HG03575 (cell line): ENCODE measurements around the gene REN.

Experiments
- ATAC-seq: cut with Tn5 transposase; IDR thresholded peaks from one replicate; pipeline ENCODE4 v1.9.1; 2021; ENCODE audit not compliant: unreplicated experiment, insufficient number of reproducible peaks, low FRiP score; ENCODE audit errors: extremely low read depth

Gene REN

DNA sequence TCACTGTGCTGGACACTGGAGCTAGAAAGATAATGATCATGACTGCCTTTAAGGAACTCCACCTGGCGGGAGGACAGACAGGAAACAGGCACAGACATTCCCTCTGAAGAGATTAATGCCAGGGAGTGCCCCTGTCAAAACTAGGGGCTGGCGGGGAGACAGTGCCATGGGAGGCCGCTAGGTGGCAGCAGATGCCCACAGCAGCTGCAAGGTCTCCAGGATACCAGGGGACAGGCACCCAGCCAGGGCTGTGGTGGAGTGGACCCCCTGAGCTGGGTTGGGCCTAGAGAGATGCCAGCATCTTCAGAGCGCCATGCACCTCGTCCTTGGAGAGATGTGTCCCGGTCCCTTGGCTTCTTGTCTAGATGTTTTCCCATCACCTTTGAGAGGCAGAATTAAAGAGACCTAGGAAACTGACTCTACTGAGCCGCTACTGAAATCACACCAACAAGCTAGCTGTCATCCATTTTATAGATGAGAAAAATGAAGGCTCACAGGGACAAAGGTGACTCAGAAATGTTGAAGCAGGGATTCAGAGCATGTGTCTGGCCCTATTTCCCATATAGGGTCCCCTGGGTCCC lies 3.6 kb downstream of the REN start:
- ATAC-seq: no peak

DNA sequence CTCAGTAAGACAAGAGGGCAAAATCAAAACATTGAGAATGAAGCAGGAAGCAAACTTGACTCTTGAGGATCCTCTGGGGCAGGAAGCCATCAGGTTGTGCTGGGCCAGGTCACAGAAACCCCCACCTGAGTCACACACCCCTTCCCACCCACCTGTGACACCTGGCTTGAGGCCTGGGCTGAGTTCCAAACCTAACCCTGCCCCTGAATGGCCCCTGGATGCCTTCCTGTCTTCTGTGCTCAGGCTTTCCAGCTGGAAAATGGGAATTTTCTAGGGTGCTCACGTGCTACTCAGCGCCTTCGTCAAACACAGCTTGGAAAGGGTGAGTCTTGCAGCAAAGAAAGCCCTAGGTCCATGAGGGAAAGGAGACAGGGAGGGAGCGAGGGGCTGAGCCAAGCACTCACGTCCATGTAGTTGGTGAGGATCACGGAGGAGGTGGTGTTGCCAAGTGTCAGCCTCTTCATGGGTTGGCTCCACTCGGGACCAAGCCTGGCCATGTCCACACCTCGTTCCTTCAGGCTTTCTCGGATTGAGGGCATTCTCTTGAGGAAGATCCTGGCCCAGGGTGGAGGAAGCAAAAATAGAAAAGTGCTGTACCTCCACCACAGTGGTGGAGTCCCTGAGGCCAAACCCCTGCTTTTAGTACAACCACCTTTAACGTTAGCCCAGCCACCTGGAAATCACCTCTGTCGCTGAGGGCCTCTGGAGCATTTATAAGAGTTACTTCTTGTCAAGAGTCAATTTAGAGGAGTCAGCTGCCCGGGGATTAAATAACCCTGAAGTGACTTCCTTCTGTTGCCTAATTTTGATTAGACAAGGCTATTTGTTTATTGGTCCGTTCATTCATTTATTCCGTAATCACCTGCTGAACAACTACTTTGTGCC lies 4.3 kb downstream of the REN start:
- ATAC-seq: no peak

DNA sequence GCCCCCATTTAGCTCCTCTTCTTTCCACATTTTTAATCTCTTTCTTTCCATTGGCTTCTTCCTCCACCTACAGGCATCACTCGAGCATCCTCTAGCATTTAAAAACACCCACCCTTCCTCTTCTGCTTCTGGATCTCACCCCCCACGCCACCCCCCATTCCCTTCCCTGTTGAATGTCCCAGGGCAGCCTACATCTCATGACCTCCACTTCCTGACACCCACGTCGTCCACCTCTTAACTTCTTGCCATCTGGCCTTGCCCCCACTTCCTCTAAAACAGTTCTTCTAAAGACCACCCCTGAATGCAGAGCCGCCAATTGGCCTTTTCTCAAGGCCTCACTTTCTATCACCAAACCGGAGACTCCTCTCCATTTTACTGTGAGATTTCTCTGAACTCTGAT lies 8.2 kb downstream of the REN start:
- no peak for ATAC-seq

GRCh38 chr1:204155881-204156280 lies 10.3 kb downstream of the REN start:
- ATAC-seq: no peak

DNA sequence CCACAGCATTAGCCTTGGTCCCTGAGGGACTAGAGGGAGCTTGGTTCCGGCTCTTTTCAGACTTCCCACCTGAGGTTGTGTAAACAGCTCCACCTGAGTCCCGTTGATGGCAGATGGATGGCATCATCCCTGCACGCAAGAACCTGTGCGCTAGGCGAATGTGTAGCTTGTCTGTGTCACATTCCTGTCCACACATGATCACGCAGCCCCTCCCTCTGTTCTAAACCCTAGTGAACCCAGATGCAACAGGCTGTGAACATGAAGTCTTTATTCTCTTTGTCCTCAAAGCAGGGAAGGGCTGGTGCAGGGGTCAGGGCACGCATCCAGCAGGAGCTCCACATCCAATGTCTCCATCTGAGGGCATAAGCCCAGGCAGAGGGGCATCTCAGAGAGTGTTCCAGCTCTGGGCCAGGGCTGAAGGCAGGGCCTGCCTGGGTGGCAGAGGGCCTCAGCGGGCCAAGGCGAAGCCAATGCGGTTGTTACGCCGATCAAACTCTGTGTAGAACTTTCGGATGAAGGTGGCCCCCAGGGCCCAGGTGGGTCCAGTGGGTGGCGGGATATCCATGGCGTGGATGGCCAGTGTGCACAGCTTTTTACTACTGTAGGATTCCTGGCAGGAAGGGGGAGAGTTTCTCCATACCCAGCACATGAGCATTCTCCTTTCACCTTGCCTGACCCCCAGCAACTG lies 11.4 kb downstream of the REN start:
- ATAC-seq: no peak

DNA sequence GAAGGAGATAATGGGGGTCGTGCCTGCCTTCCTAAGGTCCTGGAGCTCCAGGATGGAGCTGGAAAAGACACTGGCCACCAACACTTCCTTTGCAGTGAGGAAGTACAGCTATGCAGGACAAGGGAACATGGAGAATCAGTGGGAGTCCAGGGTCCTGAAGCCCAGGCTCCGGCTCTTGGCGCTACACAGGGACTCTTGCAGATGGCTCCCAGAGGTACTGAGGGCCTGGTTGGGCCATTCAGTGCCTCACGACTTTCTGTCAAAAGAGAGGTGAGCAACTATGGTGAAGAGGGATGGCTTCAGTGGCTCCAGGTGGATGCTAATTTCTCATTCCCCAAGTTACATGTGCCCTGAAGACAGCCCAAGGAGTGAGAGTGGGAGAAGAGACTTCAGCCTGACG lies 12.5 kb downstream of the REN start:
- no peak for ATAC-seq

DNA sequence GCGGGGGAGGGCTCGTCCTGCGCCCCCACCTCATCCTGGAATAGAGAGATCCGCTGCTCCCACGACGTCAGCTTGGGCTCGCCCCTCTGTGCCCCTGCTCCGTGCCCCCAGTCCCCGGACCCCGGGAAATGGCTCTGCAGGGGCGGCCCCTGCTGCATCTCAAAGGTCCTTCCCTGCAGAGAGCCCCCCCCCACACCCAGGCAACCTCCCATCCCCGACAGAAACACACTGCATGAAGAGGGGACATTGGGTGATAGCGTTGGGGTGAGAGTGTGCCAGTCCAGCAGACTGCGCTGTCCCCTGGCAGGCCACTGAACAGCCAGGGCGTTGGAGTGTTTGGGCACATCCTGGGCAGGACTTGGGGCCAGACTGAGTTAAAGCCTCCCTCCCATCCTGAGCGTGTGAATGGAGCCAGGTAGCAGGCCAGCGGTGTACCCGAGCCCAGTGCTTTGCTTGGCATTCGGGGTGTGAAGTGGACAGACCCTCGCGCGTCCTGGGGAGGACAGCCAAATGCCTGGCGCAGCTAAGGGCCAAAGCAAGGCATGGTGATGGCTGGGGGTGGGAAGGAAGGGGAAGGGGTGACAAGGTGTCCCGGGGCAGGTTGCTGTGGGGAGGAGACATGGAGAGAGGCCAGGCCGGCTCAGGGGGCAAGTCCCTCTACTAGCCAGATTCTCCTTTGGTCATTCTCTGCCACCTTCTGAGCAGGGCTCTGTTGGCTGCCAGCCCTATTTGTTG lies 13.7 kb downstream of the REN start:
- ATAC-seq: no peak

- no peak for ATAC-seq
Observed at GRCh38 chr1:204151552-204152309, 14.4 kb downstream of the REN start, which contains the start of gene ETNK2. ETNK2 (minus strand) TSS chr1:204152044; CDS start chr1:204151852, 192 bp downstream.

GRCh38 chr1:204150702-204151551 lies 15.2 kb downstream of the REN start:
- no peak for ATAC-seq

DNA sequence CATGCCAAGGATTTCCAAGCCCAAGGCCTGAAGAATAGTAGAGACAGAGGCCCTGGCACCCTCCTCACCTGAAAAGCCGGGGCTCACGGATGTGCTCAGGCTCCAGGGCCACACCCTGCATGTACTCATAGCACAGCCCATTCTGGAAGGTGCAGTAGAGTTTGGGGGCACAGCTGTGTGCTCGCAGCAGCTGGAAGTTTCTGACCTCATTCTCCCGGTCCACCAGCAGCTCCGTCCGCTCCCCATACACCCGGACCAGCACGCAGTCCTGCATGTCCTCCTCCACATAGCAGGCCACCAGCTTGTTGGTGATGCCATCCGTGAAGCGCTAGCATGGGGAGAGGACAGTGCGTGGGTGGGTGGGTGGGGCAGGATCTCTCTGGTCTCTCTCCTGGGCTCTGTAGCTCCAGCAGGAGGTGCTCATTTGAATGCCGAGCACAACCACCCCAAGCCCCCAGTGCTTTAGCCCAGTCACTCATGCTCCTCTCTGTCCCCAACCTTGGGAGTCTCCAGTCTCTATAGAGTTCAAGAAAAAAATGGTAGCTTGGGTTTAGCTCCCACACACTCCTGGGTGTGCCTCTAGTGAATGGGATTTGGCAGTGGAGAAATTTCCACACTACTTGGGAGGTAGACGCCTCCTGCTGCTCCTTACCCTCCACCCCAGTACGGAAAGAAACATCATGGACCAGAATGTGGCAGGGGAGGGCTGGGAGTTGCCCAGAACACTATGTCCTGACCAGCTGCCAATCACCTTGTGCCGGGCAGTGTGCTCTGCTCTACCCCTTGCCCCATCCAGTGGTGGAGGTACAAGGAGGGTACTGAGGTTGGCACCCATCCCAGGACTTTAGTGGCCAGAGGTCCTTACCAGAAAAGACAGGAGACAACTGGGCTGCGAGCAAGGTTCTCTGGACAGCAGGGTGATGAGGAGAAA lies 16.2 kb downstream of the REN start:
- ATAC-seq: no peak

DNA sequence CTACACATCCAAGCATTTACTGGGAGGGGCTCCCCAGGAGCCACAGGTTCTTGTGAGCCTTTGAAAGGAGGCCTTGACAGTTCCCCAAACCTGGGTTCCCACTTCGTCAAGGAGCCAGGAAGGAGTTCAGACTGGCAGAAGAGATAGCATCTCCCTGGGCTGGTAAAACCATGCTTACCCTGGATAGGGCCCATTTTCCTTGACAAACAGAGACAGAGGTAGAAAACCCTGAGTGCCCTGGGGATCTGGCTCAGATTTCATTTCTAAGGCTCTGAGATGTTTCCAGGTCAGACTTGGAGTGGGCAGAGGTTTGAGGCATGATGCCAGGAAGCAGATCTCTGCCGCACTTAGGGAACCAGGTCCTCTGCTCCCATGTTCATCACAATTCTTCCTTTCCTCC lies 17.0 kb downstream of the REN start:
- no peak for ATAC-seq

- no peak for ATAC-seq
Observed at GRCh38 chr1:204147406-204148383, 18.4 kb downstream of the REN start.

GRCh38 chr1:204146965-204147364 lies 19.2 kb downstream of the REN start:
- no peak for ATAC-seq

GRCh38 chr1:204146309-204146708 lies 19.8 kb downstream of the REN start:
- ATAC-seq: no peak

- no peak for ATAC-seq
Observed at GRCh38 chr1:204145033-204145504, 21.1 kb downstream of the REN start.
